ENCODE results near the gene ERVK3-1.

ERVK3-1 gene

DNA sequence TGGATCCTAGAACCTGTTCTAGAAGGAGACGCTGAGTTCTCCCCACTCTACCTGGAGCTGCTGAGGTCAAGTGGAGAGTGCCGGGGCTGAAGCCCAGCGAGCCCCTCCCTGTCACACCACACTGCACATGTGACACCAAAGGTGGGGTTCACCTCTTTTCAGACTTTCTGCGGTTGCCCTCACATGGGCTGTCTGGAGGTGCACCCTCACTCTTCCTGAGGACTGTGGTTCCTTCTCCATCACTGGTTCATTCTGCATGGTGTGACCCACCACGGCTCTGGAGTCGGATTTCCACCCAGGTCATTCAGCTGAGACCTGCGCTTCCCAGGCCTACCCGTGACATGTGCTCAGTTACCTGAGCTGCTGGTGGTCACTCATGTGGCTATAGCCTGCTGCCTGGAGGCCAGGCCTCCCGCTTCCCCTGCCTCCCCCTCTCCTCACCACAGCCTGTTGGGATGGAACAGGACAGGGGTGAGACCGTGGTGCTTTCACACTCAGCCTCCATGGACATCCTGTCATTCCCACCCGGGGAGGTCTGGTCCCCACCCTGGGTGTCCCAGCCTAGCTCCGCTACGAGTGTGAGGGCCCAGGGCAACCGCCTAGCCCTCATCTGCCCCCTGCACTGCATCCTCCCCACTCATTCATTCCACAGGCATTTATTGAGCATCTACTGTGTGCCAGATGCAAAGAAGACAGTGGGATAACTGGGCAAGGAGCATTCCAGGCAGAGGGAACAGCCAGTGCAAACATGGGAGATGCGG lies 48.7 kb downstream of the ERVK3-1 start:
- TF ChIP-seq, protein P1, sequence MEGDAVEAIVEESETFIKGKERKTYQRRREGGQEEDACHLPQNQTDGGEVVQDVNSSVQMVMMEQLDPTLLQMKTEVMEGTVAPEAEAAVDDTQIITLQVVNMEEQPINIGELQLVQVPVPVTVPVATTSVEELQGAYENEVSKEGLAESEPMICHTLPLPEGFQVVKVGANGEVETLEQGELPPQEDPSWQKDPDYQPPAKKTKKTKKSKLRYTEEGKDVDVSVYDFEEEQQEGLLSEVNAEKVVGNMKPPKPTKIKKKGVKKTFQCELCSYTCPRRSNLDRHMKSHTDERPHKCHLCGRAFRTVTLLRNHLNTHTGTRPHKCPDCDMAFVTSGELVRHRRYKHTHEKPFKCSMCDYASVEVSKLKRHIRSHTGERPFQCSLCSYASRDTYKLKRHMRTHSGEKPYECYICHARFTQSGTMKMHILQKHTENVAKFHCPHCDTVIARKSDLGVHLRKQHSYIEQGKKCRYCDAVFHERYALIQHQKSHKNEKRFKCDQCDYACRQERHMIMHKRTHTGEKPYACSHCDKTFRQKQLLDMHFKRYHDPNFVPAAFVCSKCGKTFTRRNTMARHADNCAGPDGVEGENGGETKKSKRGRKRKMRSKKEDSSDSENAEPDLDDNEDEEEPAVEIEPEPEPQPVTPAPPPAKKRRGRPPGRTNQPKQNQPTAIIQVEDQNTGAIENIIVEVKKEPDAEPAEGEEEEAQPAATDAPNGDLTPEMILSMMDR (IDR thresholded peaks at IDR 0.05; ENCODE audit: low read length), result no peak
- TF ChIP-seq EZH2 (IDR thresholded peaks at IDR 0.05; ENCODE audit: borderline replicate concordance, low read length), result no peak
- no peaks in the 10 kb centered on the region for H4K20me1 ChIP-seq (ENCODE audit: insufficient read depth, low read length)
- H3K9me2 ChIP-seq (ENCODE audit: low read depth, low read length), result no peaks in the 10 kb centered on the region
- no peak overlapping the region for H3K27ac ChIP-seq (ENCODE audit: low read depth, low read length, poor library complexity, severe bottlenecking)
- no peaks in the 10 kb centered on the region for H3K27me3 ChIP-seq (ENCODE audit: insufficient read depth, low read length)
- no peak overlapping the region for H3K9ac ChIP-seq (ENCODE audit: low read length)
- H3K4me1 ChIP-seq (ENCODE audit: insufficient read depth, low read length, severe bottlenecking), result peaks cover 6% of the 10 kb centered on the region
- H3K36me3 ChIP-seq (ENCODE audit: insufficient read depth, low read length), result no peaks in the 10 kb centered on the region
- no peak overlapping the region for H3K4me2 ChIP-seq (ENCODE audit: low read length)
- no peak overlapping the region for H2AFZ ChIP-seq (ENCODE audit: low read length)
- no peak overlapping the region for H3K4me3 ChIP-seq (ENCODE audit: low read depth, low read length, poor library complexity, severe bottlenecking)
- H3F3A ChIP-seq (ENCODE audit: insufficient read depth, low read length), result no peaks in the 10 kb centered on the region
- no peaks in the 10 kb centered on the region for H3K79me2 ChIP-seq (ENCODE audit: insufficient read depth, low read length)
- no peaks in the 10 kb centered on the region for H3K9me3 ChIP-seq (ENCODE audit: low read length)

DNA sequence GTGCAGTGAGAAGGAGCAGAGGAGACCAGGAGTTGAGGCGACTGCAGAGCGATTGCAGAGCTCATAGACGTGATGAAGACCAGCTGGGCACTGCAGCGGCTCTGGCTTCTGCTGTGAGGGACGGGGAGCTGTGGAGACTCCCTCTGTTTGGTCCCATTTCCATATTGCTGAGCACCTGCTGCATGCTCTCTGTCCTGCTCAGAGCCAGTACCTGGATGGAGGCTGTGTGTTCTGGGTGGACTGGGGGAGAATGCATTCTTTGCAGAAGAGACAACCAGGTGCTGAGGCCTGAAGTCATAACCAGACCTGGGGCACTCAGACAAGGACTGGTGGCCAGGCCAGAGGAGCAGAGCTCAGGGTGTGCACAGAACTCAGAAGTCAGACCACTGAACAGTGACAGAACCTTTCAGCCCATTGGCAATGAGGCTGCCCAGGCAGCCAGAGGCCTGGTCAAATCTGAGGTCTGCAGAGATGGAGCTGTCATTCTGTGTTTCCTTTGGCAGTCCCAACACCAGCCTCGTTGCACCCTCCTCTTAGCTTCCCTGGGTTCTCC lies 49.4 kb downstream of the ERVK3-1 start:
- Histone ChIP-seq H3K79me2 (ENCODE audit: insufficient read depth, low read length) (no peaks in the 10 kb centered on the region), H3K4me1 (ENCODE audit: insufficient read depth, low read length, severe bottlenecking) (no peaks in the 10 kb centered on the region), H3F3A (ENCODE audit: insufficient read depth, low read length) (no peaks in the 10 kb centered on the region), H3K9me2 (ENCODE audit: low read depth, low read length) (no peaks in the 10 kb centered on the region), H3K9me3 (ENCODE audit: low read length) (no peaks in the 10 kb centered on the region), H2AFZ (ENCODE audit: low read length) (no peak overlapping the region), H3K36me3 (ENCODE audit: insufficient read depth, low read length) (no peaks in the 10 kb centered on the region), H3K4me3 (ENCODE audit: low read depth, low read length, poor library complexity, severe bottlenecking) (no peak overlapping the region), H3K4me2 (ENCODE audit: low read length) (no peak overlapping the region), H4K20me1 (ENCODE audit: insufficient read depth, low read length) (no peaks in the 10 kb centered on the region), H3K27me3 (ENCODE audit: insufficient read depth, low read length) (no peaks in the 10 kb centered on the region), H3K27ac (ENCODE audit: low read depth, low read length, poor library complexity, severe bottlenecking) (no peak overlapping the region), H3K9ac (ENCODE audit: low read length) (no peak overlapping the region)
- TF ChIP-seq, protein P1 (IDR thresholded peaks at IDR 0.05; ENCODE audit: low read length), result no peak
- TF ChIP-seq EZH2 (IDR thresholded peaks at IDR 0.05; ENCODE audit: borderline replicate concordance, low read length), result no peak

DNA sequence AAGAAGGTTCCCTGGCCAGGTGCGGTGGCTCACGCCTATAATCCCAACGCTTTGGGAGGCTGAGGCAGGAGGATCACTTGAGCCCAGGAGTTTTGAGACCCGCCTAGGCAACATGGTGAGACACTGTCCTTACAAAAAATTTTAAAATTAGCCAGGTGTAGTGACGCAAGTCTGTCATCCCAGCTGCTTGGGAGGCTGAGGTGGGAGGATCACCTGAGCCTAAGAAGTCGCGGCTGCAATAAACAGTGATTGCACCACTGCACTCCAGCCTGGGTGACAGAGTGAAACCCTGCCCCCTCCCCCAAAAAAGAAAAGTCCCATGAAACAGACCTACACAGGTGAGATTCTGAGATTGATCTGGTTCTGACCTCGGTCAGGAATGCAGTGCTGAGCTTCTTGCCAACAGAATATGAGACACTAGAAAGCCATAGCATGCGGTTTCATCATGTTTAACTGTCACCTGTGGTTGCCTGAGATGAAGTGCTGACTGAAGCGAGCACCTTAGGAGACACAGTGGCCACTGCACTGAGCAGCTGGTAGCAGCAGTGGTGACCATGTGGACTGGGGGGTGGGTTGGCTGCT lies 50.1 kb downstream of the ERVK3-1 start:
- Histone ChIP-seq H2AFZ (ENCODE audit: low read length) (no peak overlapping the region), H3K36me3 (ENCODE audit: insufficient read depth, low read length) (no peaks in the 10 kb centered on the region), H3K4me2 (ENCODE audit: low read length) (no peak overlapping the region), H3F3A (ENCODE audit: insufficient read depth, low read length) (no peaks in the 10 kb centered on the region), H3K9me3 (ENCODE audit: low read length) (no peaks in the 10 kb centered on the region), H3K27ac (ENCODE audit: low read depth, low read length, poor library complexity, severe bottlenecking) (no peak overlapping the region), H3K79me2 (ENCODE audit: insufficient read depth, low read length) (no peaks in the 10 kb centered on the region), H3K9me2 (ENCODE audit: low read depth, low read length) (no peaks in the 10 kb centered on the region), H4K20me1 (ENCODE audit: insufficient read depth, low read length) (no peaks in the 10 kb centered on the region), H3K27me3 (ENCODE audit: insufficient read depth, low read length) (no peaks in the 10 kb centered on the region), H3K4me3 (ENCODE audit: low read depth, low read length, poor library complexity, severe bottlenecking) (no peak overlapping the region), H3K9ac (ENCODE audit: low read length) (no peak overlapping the region), H3K4me1 (ENCODE audit: insufficient read depth, low read length, severe bottlenecking) (no peaks in the 10 kb centered on the region)
- TF ChIP-seq EZH2 (IDR thresholded peaks at IDR 0.05; ENCODE audit: borderline replicate concordance, low read length), result no peak
- TF ChIP-seq, protein P1 (IDR thresholded peaks at IDR 0.05; ENCODE audit: low read length), result no peak
